ENCODE results near the gene RAB4B.

DNA sequence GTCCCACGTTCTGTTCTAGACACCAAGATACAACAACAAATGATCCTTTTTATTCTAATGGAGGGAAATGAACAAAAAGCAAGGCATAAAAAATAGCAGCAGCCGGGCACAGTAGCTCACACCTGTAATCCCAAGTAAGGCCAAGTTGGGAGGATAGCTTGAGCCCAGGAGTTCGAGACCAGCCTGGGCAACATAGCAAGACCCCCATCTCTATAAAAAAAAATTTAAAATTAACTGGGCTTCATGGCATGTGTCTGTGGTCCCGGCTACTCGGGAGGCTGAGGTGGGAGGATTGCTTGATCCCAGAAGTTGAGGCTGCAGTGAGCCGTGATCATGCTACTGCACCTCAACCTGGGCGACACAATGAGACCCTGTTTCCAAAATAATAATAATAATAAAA, 1.7 kb upstream of the RAB4B start:
- TF ChIP-seq ARNT (IDR thresholded peaks at IDR 0.05): no peak
- no peak for TF ChIP-seq FOXK2 (IDR thresholded peaks at IDR 0.05)
- no peak for TF ChIP-seq PKNOX1 (IDR thresholded peaks at IDR 0.05)
- TF ChIP-seq NFRKB (IDR thresholded peaks at IDR 0.05): no peak
- TF ChIP-seq BHLHE40 (IDR thresholded peaks at IDR 0.05; ENCODE audit: borderline replicate concordance): no peak
- no peak for TF ChIP-seq SP1 (IDR thresholded peaks at IDR 0.05)
- no peak for TF ChIP-seq ELF4 (IDR thresholded peaks at IDR 0.05)
- no peak for TF ChIP-seq LEF1 (IDR thresholded peaks at IDR 0.05; ENCODE audit: borderline replicate concordance)
- no peak for TF ChIP-seq ZNF384 (IDR thresholded peaks at IDR 0.05)
- TF ChIP-seq L3MBTL2 (conservative IDR thresholded peaks at IDR 0.05): no peak
- TF ChIP-seq CTBP1 (IDR thresholded peaks at IDR 0.05; ENCODE audit: borderline replicate concordance): no peak
- TF ChIP-seq FOXM1 (IDR thresholded peaks at IDR 0.05; ENCODE audit: borderline replicate concordance): no peak
- TF ChIP-seq TARDBP (IDR thresholded peaks at IDR 0.05): no peak
- no peak for TF ChIP-seq SUZ12 (IDR thresholded peaks at IDR 0.05)

Measured in HEK293T (cell line).